A673 (cell line): ENCODE data around the gene RNF13.

Source experiments
- CTCF ChIP-seq: fragments of 300-800, 200-600 bp; sonication (generic); conservative IDR thresholded peaks from 2 replicates; pipeline ENCODE4 v1.5.1; 2017; ENCODE audit warnings: low read depth, mild to moderate bottlenecking, antibody characterized with exemption, low read length, moderate library complexity, mixed read lengths
- EZH2 ChIP-seq: fragments of 200-600 bp; sonication (generic); IDR thresholded peaks from 2 replicates; pipeline ENCODE4 v1.6.1; 2017; ENCODE audit warnings: borderline replicate concordance, low read depth, mild to moderate bottlenecking, mixed read lengths, antibody characterized with exemption, low read length; ENCODE audit not compliant: poor library complexity, severe bottlenecking

- no peak for TF ChIP-seq CTCF
- no peak for TF ChIP-seq EZH2
These were observed 78.6 kb downstream of the RNF13 start for GRCh38 chr3:149891621-149892020.
